GM12878 (cell line): ENCODE measurements around the gene LPA. TPM values are rescaled to one million over a fixed set of nuclear protein-coding genes. Genes with fewer than 3 reads are reported as not detected.

ENCODE experiments used
- ATF2 ChIP-seq: IDR thresholded peaks from 2 replicates; pipeline ENCODE4 v1.6.1; 2012; ENCODE audit warnings: low read length, inconsistent platforms
- CREM ChIP-seq: IDR thresholded peaks from 2 replicates; pipeline ENCODE4 v1.6.1; 2014; ENCODE audit warnings: antibody characterized with exemption, low read depth
- HSF1 ChIP-seq: fragments of 150-350 bp; IDR thresholded peaks from 2 replicates; pipeline ENCODE4 v1.6.1; 2014; ENCODE audit warnings: mild to moderate bottlenecking, low read depth, low read length
- PRDM15 ChIP-seq: fragments of 450-650 bp; formaldehyde crosslinking; IDR thresholded peaks from 2 replicates; pipeline ENCODE4 v1.4.0; 2020; ENCODE audit warnings: mild to moderate bottlenecking, moderate library complexity
- RBBP5 ChIP-seq: fragments of 200-600 bp; sonication (generic); conservative IDR thresholded peaks from 2 replicates; pipeline ENCODE4 v1.6.1; 2016
- SIN3A ChIP-seq: IDR thresholded peaks from 2 replicates; pipeline ENCODE4 v1.6.1; 2012; ENCODE audit warnings: low read depth, low read length, improper control_type of control experiment
- SMAD1 ChIP-seq: fragments of 450-650 bp; IDR thresholded peaks from 2 replicates; pipeline ENCODE4 v1.6.1; 2018; ENCODE audit warnings: mild to moderate bottlenecking, low read depth; ENCODE audit not compliant: partially characterized antibody
- ZNF687 ChIP-seq: fragments of 450-650 bp; IDR thresholded peaks from 2 replicates; pipeline ENCODE4 v1.6.1; 2017; ENCODE audit warnings: mild to moderate bottlenecking, moderate library complexity
- polyA plus RNA-seq, 11 experiments: library from polyadenylated mRNA; depleted of rRNA in 4 of 11; unstranded in 6 of 11; stranded (reverse) in 5 of 11; fragments of >200 nt; fragmentation: Nextera tagmentation in 4 of 11; fragmentation: Illumina TruSeq in 1 of 11; extraction: Ambion mirVana in 4 of 11; extraction: Trizol in 1 of 11; gene quantifications; 1 replicate in 1 of 11; 2 replicates in 10 of 11; pipeline versions ENCODE4 v1.2.1 to v1.2.3, GENCODE V29; 2011 to 2016; ENCODE audit warnings: inconsistent platforms in 2 of 11, missing spikeins in 2 of 11, low read depth in 1 of 11
- total RNA-seq, 4 experiments: library from RNA; depleted of rRNA in 3 of 4; stranded (reverse); fragments of >200 nt in 3 of 4; fragmentation: Illumina TruSeq in 1 of 4; extraction: Trizol in 1 of 4; gene quantifications; 2 replicates each; pipeline versions ENCODE4 v1.2.1 to v1.2.3, GENCODE V29; 2013 to 2021

LPA gene
- total and polyA plus RNA-seq, 10 of the 15 experiments (the other 5 are each of a cell fraction or from before 2014, with no cell fraction given), result 0.03 to 2.8 (median 0.57) TPM

GRCh38 chr6:160509610-160510009, 154.5 kb downstream of the LPA start (continued):
- TF ChIP-seq ZNF687 (no peak), HSF1 (no peak), RBBP5 (no peak), SIN3A (no peak), ATF2 (no peak), CREM (no peak), SMAD1 (no peak), PRDM15 (CRISPR knock-in tag) (no peak)
